Activated T-helper 17 cell treated with anti-CD3 and anti-CD28 coated beads, Interleukin-2, amount 50 U/mL, for 72 hours (primary cell): ENCODE data around the gene KRT28. TPM values are rescaled to one million over a fixed set of nuclear protein-coding genes. Genes with fewer than 3 reads are reported as not detected.

Source experiments
- ATAC-seq: fragments of 150-1000 bp; cut with Tn5 transposase; replicated peaks from 2 replicates; pipeline ENCODE4 v1.10.0; 2021; ENCODE audit warnings: mild to moderate bottlenecking, moderate library complexity
- H3K27ac Mint-ChIP-seq: one replicate; pipeline ENCODE4 v1.8.0; 2022; ENCODE audit warnings: mixed read lengths
- H3K27me3 Mint-ChIP-seq: one replicate; pipeline ENCODE4 v1.8.0; 2022; ENCODE audit warnings: mixed read lengths
- H3K36me3 Mint-ChIP-seq: one replicate; pipeline ENCODE4 v1.8.0; 2022; ENCODE audit warnings: low read depth, mild to moderate bottlenecking, mixed read lengths
- H3K4me1 Mint-ChIP-seq: one replicate; pipeline ENCODE4 v1.8.0; 2022; ENCODE audit warnings: mixed read lengths
- H3K4me3 Mint-ChIP-seq: one replicate; pipeline ENCODE4 v1.8.0; 2022; ENCODE audit warnings: mild to moderate bottlenecking, mixed read lengths
- H3K9me3 Mint-ChIP-seq: one replicate; pipeline ENCODE4 v1.8.0; 2022; ENCODE audit warnings: mixed read lengths
- total RNA-seq, 2 donors: library from RNA; stranded (reverse); gene quantifications; one replicate each; pipeline ENCODE4 v1.2.3, GENCODE V29; 2022

Gene KRT28
- total RNA-seq: not detected

GRCh38 chr17:40799859-40800258, at the start of gene KRT28:
Gene KRT28, minus strand, starts transcription at chr17:40799959. Its CDS starts 66 bp downstream, at chr17:40799893.
- H3K27ac Mint-ChIP-seq: no peak within 1 kb of the TSS
- no peak for ATAC-seq
- H3K36me3 Mint-ChIP-seq: no peaks in the 10 kb centered on the region
- H3K4me3 Mint-ChIP-seq: no peak within 1 kb of the TSS
- H3K9me3 Mint-ChIP-seq: no peaks in the 10 kb centered on the region
- no peaks in the 10 kb centered on the region for H3K4me1 Mint-ChIP-seq
- peaks cover 26% of the 10 kb centered on the region for H3K27me3 Mint-ChIP-seq

GRCh38 chr17:40848583-40849235, 49.0 kb upstream of the KRT28 start:
- H3K27me3 Mint-ChIP-seq: peaks cover 36% of the 10 kb centered on the region
- H3K9me3 Mint-ChIP-seq: no peaks in the 10 kb centered on the region
- H3K4me1 Mint-ChIP-seq: no peaks in the 10 kb centered on the region
- no peak for ATAC-seq
- H3K27ac Mint-ChIP-seq: no peak overlapping the region
- no peaks in the 10 kb centered on the region for H3K36me3 Mint-ChIP-seq
- H3K4me3 Mint-ChIP-seq: no peak overlapping the region

GRCh38 chr17:40846515-40847144, 46.9 kb upstream of the KRT28 start:
- no peak overlapping the region for H3K27ac Mint-ChIP-seq
- no peak for ATAC-seq
- no peaks in the 10 kb centered on the region for H3K4me1 Mint-ChIP-seq
- peaks cover 36% of the 10 kb centered on the region for H3K27me3 Mint-ChIP-seq
- H3K36me3 Mint-ChIP-seq: no peaks in the 10 kb centered on the region
- no peak overlapping the region for H3K4me3 Mint-ChIP-seq
- no peaks in the 10 kb centered on the region for H3K9me3 Mint-ChIP-seq

GRCh38 chr17:40844671-40845107, 44.9 kb upstream of the KRT28 start:
- Mint-ChIP-seq H3K4me1 (no peaks in the 10 kb centered on the region), H3K9me3 (no peaks in the 10 kb centered on the region), H3K27me3 (peaks cover 28% of the 10 kb centered on the region), H3K27ac (no peak overlapping the region), H3K4me3 (no peak overlapping the region), H3K36me3 (no peaks in the 10 kb centered on the region)
- ATAC-seq: no peak

- Mint-ChIP-seq H3K9me3 (no peaks in the 10 kb centered on the region), H3K4me3 (no peak overlapping the region), H3K36me3 (no peaks in the 10 kb centered on the region), H3K4me1 (no peaks in the 10 kb centered on the region), H3K27ac (no peak overlapping the region), H3K27me3 (peaks cover 24% of the 10 kb centered on the region)
- ATAC-seq: no peak
Observed at GRCh38 chr17:40843242-40843641, 43.5 kb upstream of the KRT28 start.

- H3K36me3 Mint-ChIP-seq: no peaks in the 10 kb centered on the region
- no peak for ATAC-seq
- H3K27me3 Mint-ChIP-seq: peaks cover 24% of the 10 kb centered on the region
- H3K4me1 Mint-ChIP-seq: no peaks in the 10 kb centered on the region
- H3K4me3 Mint-ChIP-seq: no peak overlapping the region
- H3K9me3 Mint-ChIP-seq: no peaks in the 10 kb centered on the region
- H3K27ac Mint-ChIP-seq: no peak overlapping the region
Observed at GRCh38 chr17:40841246-40841645, 41.5 kb upstream of the KRT28 start.

GRCh38 chr17:40839194-40839593, 39.4 kb upstream of the KRT28 start:
- Mint-ChIP-seq H3K4me3 (no peak overlapping the region), H3K27me3 (peaks cover 8% of the 10 kb centered on the region), H3K36me3 (peaks cover 7% of the 10 kb centered on the region), H3K27ac (no peak overlapping the region), H3K4me1 (no peaks in the 10 kb centered on the region), H3K9me3 (no peaks in the 10 kb centered on the region)
- no peak for ATAC-seq

- no peak for ATAC-seq
- Mint-ChIP-seq H3K9me3 (no peaks in the 10 kb centered on the region), H3K36me3 (peaks cover 7% of the 10 kb centered on the region), H3K4me1 (no peaks in the 10 kb centered on the region), H3K4me3 (no peak overlapping the region), H3K27ac (no peak overlapping the region), H3K27me3 (no peaks in the 10 kb centered on the region)
Observed at GRCh38 chr17:40836020-40836419, 36.3 kb upstream of the KRT28 start.

GRCh38 chr17:40833882-40834281, 34.1 kb upstream of the KRT28 start:
- H3K9me3 Mint-ChIP-seq: no peaks in the 10 kb centered on the region
- no peaks in the 10 kb centered on the region for H3K27me3 Mint-ChIP-seq
- H3K27ac Mint-ChIP-seq: no peak overlapping the region
- no peak for ATAC-seq
- H3K36me3 Mint-ChIP-seq: peaks cover 7% of the 10 kb centered on the region
- H3K4me1 Mint-ChIP-seq: no peaks in the 10 kb centered on the region
- no peak overlapping the region for H3K4me3 Mint-ChIP-seq

GRCh38 chr17:40832840-40833239, 33.1 kb upstream of the KRT28 start:
- H3K4me3 Mint-ChIP-seq: no peak overlapping the region
- H3K27me3 Mint-ChIP-seq: no peaks in the 10 kb centered on the region
- no peaks in the 10 kb centered on the region for H3K9me3 Mint-ChIP-seq
- H3K4me1 Mint-ChIP-seq: no peaks in the 10 kb centered on the region
- H3K27ac Mint-ChIP-seq: no peak overlapping the region
- no peak for ATAC-seq
- H3K36me3 Mint-ChIP-seq: peaks cover 7% of the 10 kb centered on the region

GRCh38 chr17:40830085-40830776, 30.5 kb upstream of the KRT28 start:
- peaks cover 7% of the 10 kb centered on the region for H3K36me3 Mint-ChIP-seq
- H3K9me3 Mint-ChIP-seq: no peaks in the 10 kb centered on the region
- no peak overlapping the region for H3K27ac Mint-ChIP-seq
- no peak overlapping the region for H3K4me3 Mint-ChIP-seq
- peaks cover 3% of the 10 kb centered on the region for H3K27me3 Mint-ChIP-seq
- no peak for ATAC-seq
- peaks cover 4% of the 10 kb centered on the region for H3K4me1 Mint-ChIP-seq

- Mint-ChIP-seq H3K36me3 (no peaks in the 10 kb centered on the region), H3K9me3 (no peaks in the 10 kb centered on the region), H3K27me3 (peaks cover 3% of the 10 kb centered on the region), H3K4me3 (no peak overlapping the region), H3K27ac (no peak overlapping the region), H3K4me1 (peaks cover 4% of the 10 kb centered on the region)
- no peak for ATAC-seq
Observed at GRCh38 chr17:40828454-40829044, 28.8 kb upstream of the KRT28 start.

GRCh38 chr17:40827746-40828453, 28.1 kb upstream of the KRT28 start:
- Mint-ChIP-seq H3K36me3 (no peaks in the 10 kb centered on the region), H3K27me3 (peaks cover 3% of the 10 kb centered on the region), H3K9me3 (no peaks in the 10 kb centered on the region), H3K4me3 (peak overlapping the region; percentile 13), H3K4me1 (peaks cover 4% of the 10 kb centered on the region), H3K27ac (no peak overlapping the region)
- ATAC-seq: peak; percentile 91

GRCh38 chr17:40825599-40825998, 25.8 kb upstream of the KRT28 start:
- Mint-ChIP-seq H3K27me3 (peaks cover 7% of the 10 kb centered on the region), H3K4me3 (no peak overlapping the region), H3K9me3 (no peaks in the 10 kb centered on the region), H3K27ac (no peak overlapping the region), H3K4me1 (peaks cover 4% of the 10 kb centered on the region), H3K36me3 (peaks cover 9% of the 10 kb centered on the region)
- no peak for ATAC-seq
